Ishikawa (cell line): ENCODE results near the gene FRAS1.

Experiments used
- CEBPB ChIP-seq: IDR thresholded peaks from 2 replicates; pipeline ENCODE4 v1.6.1; 2012
- CREB1 ChIP-seq: IDR thresholded peaks from 2 replicates; pipeline ENCODE4 v1.6.1; 2012; ENCODE audit warnings: low read depth
- EGR1 ChIP-seq: IDR thresholded peaks from 2 replicates; pipeline ENCODE4 v1.6.1; 2012
- EP300 ChIP-seq: IDR thresholded peaks from 2 replicates; pipeline ENCODE4 v1.6.1; 2012; ENCODE audit warnings: borderline replicate concordance
- FOXM1 ChIP-seq: IDR thresholded peaks from 2 replicates; pipeline ENCODE4 v1.6.1; 2012; ENCODE audit warnings: low read depth, borderline replicate concordance
- NFIC ChIP-seq: IDR thresholded peaks from 2 replicates; pipeline ENCODE4 v1.6.1; 2012
- RAD21 ChIP-seq: IDR thresholded peaks from 2 replicates; pipeline ENCODE4 v1.6.1; 2012; ENCODE audit warnings: low read depth
- TAF1 ChIP-seq: IDR thresholded peaks from 2 replicates; pipeline ENCODE4 v1.6.1; 2012; ENCODE audit warnings: low read depth, mild to moderate bottlenecking
- TCF12 ChIP-seq: IDR thresholded peaks from 2 replicates; pipeline ENCODE4 v1.6.1; 2012; ENCODE audit warnings: low read depth
- TEAD4 ChIP-seq: IDR thresholded peaks from 2 replicates; pipeline ENCODE4 v1.6.1; 2012
- YY1 ChIP-seq: IDR thresholded peaks from 2 replicates; pipeline ENCODE4 v1.6.1; 2012; ENCODE audit warnings: low read depth
- ZBTB7A ChIP-seq: IDR thresholded peaks from 2 replicates; pipeline ENCODE4 v1.6.1; 2012; ENCODE audit warnings: low read depth
- TF ChIP-seq, protein P1 (sequence below): IDR thresholded peaks from 2 replicates; pipeline ENCODE4 v1.6.1; 2012; ENCODE audit warnings: low read depth, mild to moderate bottlenecking
- TF ChIP-seq, protein P2 (sequence below): IDR thresholded peaks from 2 replicates; pipeline ENCODE4 v1.6.1; 2012
- TF ChIP-seq, protein P3 (sequence below): IDR thresholded peaks from 2 replicates; pipeline ENCODE4 v1.6.1; 2012

The FRAS1 gene

DNA sequence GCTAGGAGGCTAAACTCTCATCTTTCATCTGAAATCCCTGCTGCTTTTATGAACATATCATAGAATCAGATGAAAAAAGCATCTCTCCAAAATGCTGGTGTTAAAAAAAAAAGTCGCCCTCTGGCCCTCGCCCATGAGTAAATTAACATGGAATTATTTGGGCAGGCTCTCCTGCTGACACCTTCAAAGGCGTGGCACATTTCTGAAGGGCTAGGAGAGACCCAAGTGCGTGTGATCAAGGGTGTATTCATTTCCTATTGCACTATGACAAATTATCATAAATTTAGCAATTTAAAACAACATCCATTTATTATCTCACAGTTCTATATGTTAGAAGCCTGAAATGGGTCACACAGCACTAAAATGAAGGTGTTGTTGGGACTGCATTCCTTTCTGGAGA lies 499.5 kb downstream of the FRAS1 start:
- no peak for TF ChIP-seq TAF1
- TF ChIP-seq TEAD4: no peak
- no peak for TF ChIP-seq CEBPB
- TF ChIP-seq YY1: no peak
- peak; percentile 38; the same call in 1 of the 2 replicates for TF ChIP-seq EP300
- TF ChIP-seq CREB1: no peak
- TF ChIP-seq, protein P1, sequence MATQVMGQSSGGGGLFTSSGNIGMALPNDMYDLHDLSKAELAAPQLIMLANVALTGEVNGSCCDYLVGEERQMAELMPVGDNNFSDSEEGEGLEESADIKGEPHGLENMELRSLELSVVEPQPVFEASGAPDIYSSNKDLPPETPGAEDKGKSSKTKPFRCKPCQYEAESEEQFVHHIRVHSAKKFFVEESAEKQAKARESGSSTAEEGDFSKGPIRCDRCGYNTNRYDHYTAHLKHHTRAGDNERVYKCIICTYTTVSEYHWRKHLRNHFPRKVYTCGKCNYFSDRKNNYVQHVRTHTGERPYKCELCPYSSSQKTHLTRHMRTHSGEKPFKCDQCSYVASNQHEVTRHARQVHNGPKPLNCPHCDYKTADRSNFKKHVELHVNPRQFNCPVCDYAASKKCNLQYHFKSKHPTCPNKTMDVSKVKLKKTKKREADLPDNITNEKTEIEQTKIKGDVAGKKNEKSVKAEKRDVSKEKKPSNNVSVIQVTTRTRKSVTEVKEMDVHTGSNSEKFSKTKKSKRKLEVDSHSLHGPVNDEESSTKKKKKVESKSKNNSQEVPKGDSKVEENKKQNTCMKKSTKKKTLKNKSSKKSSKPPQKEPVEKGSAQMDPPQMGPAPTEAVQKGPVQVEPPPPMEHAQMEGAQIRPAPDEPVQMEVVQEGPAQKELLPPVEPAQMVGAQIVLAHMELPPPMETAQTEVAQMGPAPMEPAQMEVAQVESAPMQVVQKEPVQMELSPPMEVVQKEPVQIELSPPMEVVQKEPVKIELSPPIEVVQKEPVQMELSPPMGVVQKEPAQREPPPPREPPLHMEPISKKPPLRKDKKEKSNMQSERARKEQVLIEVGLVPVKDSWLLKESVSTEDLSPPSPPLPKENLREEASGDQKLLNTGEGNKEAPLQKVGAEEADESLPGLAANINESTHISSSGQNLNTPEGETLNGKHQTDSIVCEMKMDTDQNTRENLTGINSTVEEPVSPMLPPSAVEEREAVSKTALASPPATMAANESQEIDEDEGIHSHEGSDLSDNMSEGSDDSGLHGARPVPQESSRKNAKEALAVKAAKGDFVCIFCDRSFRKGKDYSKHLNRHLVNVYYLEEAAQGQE: no peak
- TF ChIP-seq ZBTB7A: no peak
- TF ChIP-seq, protein P2, sequence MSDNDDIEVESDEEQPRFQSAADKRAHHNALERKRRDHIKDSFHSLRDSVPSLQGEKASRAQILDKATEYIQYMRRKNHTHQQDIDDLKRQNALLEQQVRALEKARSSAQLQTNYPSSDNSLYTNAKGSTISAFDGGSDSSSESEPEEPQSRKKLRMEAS: no peak
- 0 out of 2 replicates have a peak, but pooled peaks have one; percentile 9 for TF ChIP-seq FOXM1
- TF ChIP-seq TCF12: no peak
- 0 out of 2 replicates have a peak, but pooled peaks have one; percentile 28 for TF ChIP-seq NFIC
- no peak for TF ChIP-seq RAD21
- TF ChIP-seq, protein P3, sequence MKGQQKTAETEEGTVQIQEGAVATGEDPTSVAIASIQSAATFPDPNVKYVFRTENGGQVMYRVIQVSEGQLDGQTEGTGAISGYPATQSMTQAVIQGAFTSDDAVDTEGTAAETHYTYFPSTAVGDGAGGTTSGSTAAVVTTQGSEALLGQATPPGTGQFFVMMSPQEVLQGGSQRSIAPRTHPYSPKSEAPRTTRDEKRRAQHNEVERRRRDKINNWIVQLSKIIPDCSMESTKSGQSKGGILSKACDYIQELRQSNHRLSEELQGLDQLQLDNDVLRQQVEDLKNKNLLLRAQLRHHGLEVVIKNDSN: no peak
- no peak for TF ChIP-seq EGR1

DNA sequence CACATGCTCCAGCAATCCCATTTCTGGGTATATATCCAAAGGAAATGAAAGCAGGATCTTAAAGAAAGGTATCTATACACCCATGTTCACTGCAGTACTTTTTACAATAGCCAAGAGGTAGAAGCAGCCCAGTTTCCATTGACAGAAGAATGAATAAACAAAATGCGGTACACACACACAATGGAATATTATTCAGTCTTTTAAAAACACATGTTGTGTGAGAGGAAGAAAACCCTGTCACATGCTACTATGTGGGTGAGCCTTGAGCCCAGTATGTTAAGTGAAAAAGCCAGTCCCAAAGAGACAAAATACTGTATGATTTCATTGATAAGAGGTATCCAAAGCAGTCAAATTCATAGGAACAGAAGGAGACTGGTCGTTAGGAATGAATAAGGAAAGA lies 500.7 kb downstream of the FRAS1 start:
- TF ChIP-seq CREB1 (no peak), RAD21 (no peak), TAF1 (no peak), ZBTB7A (no peak), NFIC (no peak), YY1 (no peak)
- TF ChIP-seq, protein P2: no peak

DNA sequence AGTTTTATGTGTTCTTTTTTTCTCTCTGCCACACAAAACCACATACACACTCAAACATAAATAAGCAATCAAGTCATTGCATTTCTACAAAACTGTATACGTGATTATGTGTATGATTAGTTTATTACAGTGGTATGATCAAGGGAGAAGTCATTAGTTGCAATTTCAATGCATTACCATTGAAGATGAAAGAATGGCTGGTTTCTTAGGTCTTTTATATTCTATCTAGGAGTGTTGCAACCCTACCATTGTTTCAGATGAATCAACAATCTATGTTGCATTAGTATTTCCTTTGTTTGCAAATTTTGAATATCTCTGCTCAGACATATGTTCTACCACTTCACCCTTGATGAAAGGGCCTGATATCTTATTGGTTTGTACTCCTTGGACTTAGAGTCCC lies 501.3 kb downstream of the FRAS1 start:
- TF ChIP-seq CEBPB (0 out of 2 replicates have a peak, but pooled peaks have one; percentile 28), TEAD4 (no peak)

DNA sequence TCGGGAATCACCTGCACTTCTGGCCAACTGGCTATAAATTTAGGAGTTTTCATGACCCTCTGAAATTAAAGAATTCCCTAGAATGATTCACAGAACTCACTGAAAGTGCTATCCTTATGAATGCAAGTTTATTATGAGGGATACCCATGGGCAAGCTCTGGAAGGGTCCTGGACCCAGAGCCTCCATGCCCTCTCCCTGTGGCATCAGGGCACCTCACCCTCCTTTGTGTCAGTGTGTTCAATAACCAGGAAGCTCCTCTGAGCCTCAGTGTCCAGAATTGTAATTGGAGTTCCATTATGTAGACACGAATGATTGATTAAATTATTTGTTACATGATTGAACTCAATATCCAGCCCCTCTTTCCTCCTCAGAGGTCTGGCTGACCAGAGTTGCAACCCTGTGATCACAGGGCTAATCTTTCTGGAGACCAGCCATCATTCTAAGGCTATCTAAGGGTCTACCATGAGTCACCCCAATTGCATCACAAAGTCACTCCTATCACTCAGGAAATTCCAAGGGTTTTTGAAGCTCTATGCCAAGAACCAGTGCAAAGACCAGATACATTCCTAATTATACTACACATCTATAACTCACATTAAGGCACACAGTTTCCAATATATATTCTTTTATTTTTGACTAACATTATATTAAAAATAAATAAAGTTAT lies 503.3 kb downstream of the FRAS1 start:
- TF ChIP-seq TAF1 (no peak), NFIC (peak; percentile 86), RAD21 (no peak), TCF12 (peak; percentile 70; the same call in 1 of the 2 replicates), TEAD4 (peak; percentile 85), EGR1 (no peak), YY1 (no peak), CEBPB (peak; percentile 91), ZBTB7A (no peak; the same call in 1 of the 2 replicates), FOXM1 (peak; percentile 61; the same call in 1 of the 2 replicates), EP300 (peak; percentile 76; the same call in 1 of the 2 replicates), CREB1 (no peak)
- TF ChIP-seq, protein P2: no peak
- TF ChIP-seq, protein P1: no peak
- TF ChIP-seq, protein P3: no peak

DNA sequence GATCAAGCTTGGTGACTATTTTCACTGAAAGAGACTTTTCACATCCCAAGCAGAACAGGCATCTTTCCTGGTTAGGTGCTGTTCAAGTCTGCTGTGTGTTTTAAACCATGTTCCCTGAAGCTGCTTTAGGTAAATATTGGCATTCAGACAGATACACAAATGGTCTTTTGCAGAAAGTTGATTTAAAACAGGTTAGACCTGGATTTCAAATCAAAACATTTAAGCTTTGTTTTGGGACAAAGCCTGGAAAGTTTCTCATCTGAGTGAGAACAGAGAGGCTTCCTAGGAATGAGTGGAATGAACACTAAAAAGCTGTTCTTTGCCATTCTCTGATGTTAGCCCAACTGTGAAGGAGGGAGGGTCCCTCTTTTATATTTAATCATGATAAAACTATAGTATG lies 504.6 kb downstream of the FRAS1 start:
- TF ChIP-seq EP300 (0 out of 2 replicates have a peak, but pooled peaks have one; percentile 24), FOXM1 (peak; percentile 70), NFIC (0 out of 2 replicates have a peak, but pooled peaks have one; percentile 27), CEBPB (no peak), EGR1 (no peak), ZBTB7A (no peak), TEAD4 (peak; percentile 55)
- TF ChIP-seq, protein P2: no peak
- TF ChIP-seq, protein P3: no peak
